HEK293 (cell line): ENCODE results near the gene GAD1.

ENCODE experiments used
- BCL6B ChIP-seq: fragments of 450-650 bp; formaldehyde crosslinking; IDR thresholded peaks from 2 replicates; pipeline ENCODE4 v1.5.1; 2017; ENCODE audit warnings: missing biosample characterization, missing genetic modification characterization
- HOXA7 ChIP-seq: sonication (generic); formaldehyde crosslinking; IDR thresholded peaks from 2 replicates; pipeline ENCODE4 v1.8.1; 2022; ENCODE audit warnings: missing genetic modification reagents, borderline replicate concordance
- PRDM10 ChIP-seq: fragments of 450-650 bp; formaldehyde crosslinking; IDR thresholded peaks from 2 replicates; pipeline ENCODE4 v1.5.1; 2016; ENCODE audit warnings: missing biosample characterization, missing genetic modification characterization
- SALL2 ChIP-seq: fragments of 450-650 bp; formaldehyde crosslinking; IDR thresholded peaks from 2 replicates; pipeline ENCODE4 v1.5.0; 2017; ENCODE audit warnings: missing biosample characterization, mild to moderate bottlenecking, missing genetic modification characterization, borderline replicate concordance
- ZFP69B ChIP-seq: fragments of 450-650 bp; formaldehyde crosslinking; IDR thresholded peaks from 2 replicates; pipeline ENCODE4 v1.5.1; 2016; ENCODE audit warnings: missing biosample characterization, missing genetic modification characterization
- ZNF140 ChIP-seq: fragments of 450-650 bp; formaldehyde crosslinking; IDR thresholded peaks from 2 replicates; pipeline ENCODE4 v1.5.1; 2016; ENCODE audit warnings: missing biosample characterization, missing genetic modification characterization
- ZNF148 ChIP-seq: fragments of 450-650 bp; formaldehyde crosslinking; IDR thresholded peaks from 2 replicates; pipeline ENCODE4 v1.5.0; 2017; ENCODE audit warnings: missing biosample characterization, missing genetic modification characterization, borderline replicate concordance
- ZNF221 ChIP-seq: fragments of 450-650 bp; formaldehyde crosslinking; IDR thresholded peaks from 2 replicates; pipeline ENCODE4 v1.5.1; 2017; ENCODE audit warnings: missing biosample characterization, missing genetic modification characterization, borderline replicate concordance
- ZNF266 ChIP-seq: fragments of 450-650 bp; formaldehyde crosslinking; IDR thresholded peaks from 2 replicates; pipeline ENCODE4 v1.5.1; 2016; ENCODE audit warnings: missing biosample characterization, missing genetic modification characterization, low read depth
- ZNF280C ChIP-seq: fragments of 450-650 bp; formaldehyde crosslinking; IDR thresholded peaks from 2 replicates; pipeline ENCODE4 v1.5.1; 2016; ENCODE audit warnings: missing biosample characterization, missing genetic modification characterization
- ZNF366 ChIP-seq: fragments of 450-650 bp; formaldehyde crosslinking; conservative IDR thresholded peaks from 2 replicates; pipeline ENCODE4 v1.5.1; 2016; ENCODE audit warnings: missing biosample characterization, missing genetic modification characterization
- ZNF37A ChIP-seq: fragments of 450-650 bp; IDR thresholded peaks from 2 replicates; pipeline ENCODE4 v1.5.1; 2018; ENCODE audit warnings: missing biosample characterization, missing genetic modification characterization
- ZNF394 ChIP-seq: fragments of 450-650 bp; formaldehyde crosslinking; IDR thresholded peaks from 2 replicates; pipeline ENCODE4 v1.5.1; 2016; ENCODE audit warnings: missing biosample characterization, missing genetic modification characterization, mild to moderate bottlenecking, moderate library complexity, borderline replicate concordance
- ZNF518A ChIP-seq: fragments of 450-650 bp; formaldehyde crosslinking; conservative IDR thresholded peaks from 2 replicates; pipeline ENCODE4 v1.5.1; 2016; ENCODE audit warnings: low read depth, missing biosample characterization, missing genetic modification characterization
- ZNF596 ChIP-seq: fragments of 450-650 bp; IDR thresholded peaks from 2 replicates; pipeline ENCODE4 v1.5.0; 2018; ENCODE audit warnings: missing biosample characterization, mild to moderate bottlenecking, missing genetic modification characterization, moderate library complexity
- ZNF747 ChIP-seq: fragments of 450-650 bp; formaldehyde crosslinking; IDR thresholded peaks from 2 replicates; pipeline ENCODE4 v1.5.1; 2016; ENCODE audit warnings: missing biosample characterization, missing genetic modification characterization
- ZNF830 ChIP-seq: fragments of 450-650 bp; IDR thresholded peaks from 2 replicates; pipeline ENCODE4 v1.5.0; 2018; ENCODE audit warnings: missing biosample characterization, missing genetic modification characterization, low read depth, mild to moderate bottlenecking, moderate library complexity
- ZSCAN16 ChIP-seq: fragments of 450-650 bp; formaldehyde crosslinking; IDR thresholded peaks from 2 replicates; pipeline ENCODE4 v1.5.1; 2016; ENCODE audit warnings: missing biosample characterization, missing genetic modification characterization
- ZSCAN30 ChIP-seq: fragments of 450-650 bp; IDR thresholded peaks from 2 replicates; pipeline ENCODE4 v1.5.1; 2018; ENCODE audit warnings: missing biosample characterization, mild to moderate bottlenecking, missing genetic modification characterization, moderate library complexity
- TF ChIP-seq, protein P1 (sequence below): fragments of 450-650 bp; formaldehyde crosslinking; IDR thresholded peaks from 2 replicates; pipeline ENCODE4 v1.5.1; 2017; ENCODE audit warnings: missing biosample characterization, missing genetic modification characterization
- TF ChIP-seq, protein P2 (sequence below): fragments of 450-650 bp; formaldehyde crosslinking; IDR thresholded peaks from 2 replicates; pipeline ENCODE4 v1.5.1; 2016; ENCODE audit warnings: missing biosample characterization, missing genetic modification characterization, borderline replicate concordance

Gene GAD1

GRCh38 chr2:170770008-170770605, 46.6 kb upstream of the GAD1 start, which contains the start of gene ERICH2 (continued):
- TF ChIP-seq ZNF140 (tag by site-specific recombination) (no peak), ZSCAN16 (tag by site-specific recombination) (no peak), ZNF830 (tag by site-specific recombination) (no peak), ZNF747 (tag by site-specific recombination) (no peak), ZNF366 (tag by site-specific recombination) (0 out of 2 replicates have a peak, but pooled peaks have one; percentile 42), SALL2 (no peak), ZNF266 (tag by site-specific recombination) (no peak), HOXA7 (CRISPR knock-in tag) (no peak), ZNF148 (no peak), PRDM10 (tag by site-specific recombination) (peak; percentile 45), ZFP69B (no peak), ZNF280C (tag by site-specific recombination) (no peak), ZNF394 (tag by site-specific recombination) (no peak), BCL6B (tag by site-specific recombination) (no peak), ZSCAN30 (tag by site-specific recombination) (no peak), ZNF221 (tag by site-specific recombination) (no peak), ZNF596 (tag by site-specific recombination) (no peak), ZNF37A (tag by site-specific recombination) (no peak), ZNF518A (tag by site-specific recombination) (no peak)
- TF ChIP-seq, protein P1, sequence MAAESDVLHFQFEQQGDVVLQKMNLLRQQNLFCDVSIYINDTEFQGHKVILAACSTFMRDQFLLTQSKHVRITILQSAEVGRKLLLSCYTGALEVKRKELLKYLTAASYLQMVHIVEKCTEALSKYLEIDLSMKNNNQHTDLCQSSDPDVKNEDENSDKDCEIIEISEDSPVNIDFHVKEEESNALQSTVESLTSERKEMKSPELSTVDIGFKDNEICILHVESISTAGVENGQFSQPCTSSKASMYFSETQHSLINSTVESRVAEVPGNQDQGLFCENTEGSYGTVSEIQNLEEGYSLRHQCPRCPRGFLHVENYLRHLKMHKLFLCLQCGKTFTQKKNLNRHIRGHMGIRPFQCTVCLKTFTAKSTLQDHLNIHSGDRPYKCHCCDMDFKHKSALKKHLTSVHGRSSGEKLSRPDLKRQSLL (tag by site-specific recombination): no peak
- TF ChIP-seq, protein P2, sequence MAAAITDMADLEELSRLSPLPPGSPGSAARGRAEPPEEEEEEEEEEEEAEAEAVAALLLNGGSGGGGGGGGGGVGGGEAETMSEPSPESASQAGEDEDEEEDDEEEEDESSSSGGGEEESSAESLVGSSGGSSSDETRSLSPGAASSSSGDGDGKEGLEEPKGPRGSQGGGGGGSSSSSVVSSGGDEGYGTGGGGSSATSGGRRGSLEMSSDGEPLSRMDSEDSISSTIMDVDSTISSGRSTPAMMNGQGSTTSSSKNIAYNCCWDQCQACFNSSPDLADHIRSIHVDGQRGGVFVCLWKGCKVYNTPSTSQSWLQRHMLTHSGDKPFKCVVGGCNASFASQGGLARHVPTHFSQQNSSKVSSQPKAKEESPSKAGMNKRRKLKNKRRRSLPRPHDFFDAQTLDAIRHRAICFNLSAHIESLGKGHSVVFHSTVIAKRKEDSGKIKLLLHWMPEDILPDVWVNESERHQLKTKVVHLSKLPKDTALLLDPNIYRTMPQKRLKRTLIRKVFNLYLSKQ: no peak
